HG03103 (cell line): ENCODE results near the gene PPARGC1A.

Source experiments
- ATAC-seq: cut with Tn5 transposase; IDR thresholded peaks from one replicate; pipeline ENCODE4 v1.9.1; 2021; ENCODE audit warnings: low read depth; ENCODE audit not compliant: unreplicated experiment

Gene PPARGC1A

GRCh38 chr4:23889814-23890341 is at the start of gene PPARGC1A:
Gene PPARGC1A, minus strand, starts transcription at chr4:23890047. Its CDS starts 90 bp downstream, at chr4:23889957.
- ATAC-seq, result no peak

GRCh38 chr4:23938796-23939195 is 48.9 kb upstream of the PPARGC1A start:
- ATAC-seq, result no peak

- ATAC-seq, result no peak
Observed at GRCh38 chr4:23937173-23937572, 47.3 kb upstream of the PPARGC1A start.

GRCh38 chr4:23934915-23935314 is 45.1 kb upstream of the PPARGC1A start:
- no peak for ATAC-seq

DNA sequence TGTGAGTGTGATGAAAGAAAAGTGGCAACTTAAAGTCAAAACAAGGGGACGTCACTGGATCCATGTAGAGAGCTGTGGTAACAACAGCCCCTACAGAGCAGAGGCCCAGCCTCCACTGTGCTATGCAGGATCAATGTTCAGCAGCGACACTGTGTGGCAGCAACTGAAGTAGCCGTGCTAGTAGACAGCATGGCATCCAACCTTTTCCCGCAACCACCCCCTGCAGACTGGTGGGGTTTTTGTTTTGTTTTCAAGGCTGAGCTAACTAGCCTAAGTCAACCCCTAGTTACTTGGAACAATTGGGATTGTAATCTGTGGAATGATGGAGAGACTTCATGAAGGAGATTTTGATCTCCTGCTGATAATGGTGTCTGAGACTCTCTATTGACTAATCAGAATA is 44.4 kb upstream of the PPARGC1A start:
- ATAC-seq, result no peak

DNA sequence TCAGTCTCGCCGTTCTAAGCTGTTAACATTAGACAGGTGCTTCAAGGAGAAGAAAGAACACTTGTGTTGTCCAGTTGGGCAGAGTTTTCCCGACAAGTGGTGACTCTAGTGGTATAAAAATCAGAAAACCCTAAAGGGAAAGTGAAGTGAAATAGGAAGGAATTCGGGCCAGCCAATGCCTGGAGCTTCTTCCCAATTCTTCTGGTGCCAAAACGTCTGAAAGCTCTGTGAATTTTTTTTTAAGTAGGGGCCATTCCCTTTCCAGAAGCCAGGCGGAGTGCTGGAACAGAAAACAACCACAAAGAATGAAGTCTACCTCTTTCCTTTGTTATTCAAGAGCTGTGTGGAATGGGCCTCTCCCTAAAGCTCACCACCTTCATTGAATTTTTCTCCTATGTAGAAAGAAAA is 43.1 kb upstream of the PPARGC1A start:
- no peak for ATAC-seq

DNA sequence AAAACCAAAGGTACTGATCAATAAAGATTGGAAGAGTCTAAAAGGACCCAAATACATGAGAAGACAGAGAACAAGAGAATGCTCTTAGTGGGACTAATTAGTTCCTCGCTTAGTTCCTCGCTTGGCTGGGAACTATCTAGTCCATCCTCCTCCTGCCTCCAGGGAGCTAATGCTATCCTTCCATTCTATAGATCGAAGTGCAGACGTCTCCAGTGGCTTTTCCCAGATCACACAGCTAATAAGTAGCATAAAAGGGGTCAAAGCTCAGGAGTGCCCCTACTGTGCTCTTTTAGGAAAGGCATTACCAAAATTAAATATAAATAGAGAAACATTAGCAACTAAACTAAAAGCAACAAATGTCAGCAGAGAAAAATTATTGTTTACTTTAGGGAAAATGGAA is 42.3 kb upstream of the PPARGC1A start:
- no peak for ATAC-seq

DNA sequence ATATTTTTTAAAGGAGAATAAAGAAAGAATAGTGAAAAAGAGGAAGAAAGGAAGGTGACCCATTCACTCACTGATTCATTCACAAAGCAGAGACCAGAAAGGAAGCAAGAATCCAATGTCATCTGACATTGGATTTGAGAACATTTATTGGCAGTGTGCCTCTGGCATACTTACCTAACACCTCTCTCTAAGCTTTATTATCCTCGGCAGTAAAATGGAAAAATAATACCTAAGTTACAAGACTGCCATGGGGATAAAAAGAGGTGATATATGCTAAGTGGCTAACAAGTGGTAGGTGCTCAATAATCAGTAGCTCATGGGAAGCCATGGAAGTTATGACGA is 41.6 kb upstream of the PPARGC1A start:
- ATAC-seq, result no peak

DNA sequence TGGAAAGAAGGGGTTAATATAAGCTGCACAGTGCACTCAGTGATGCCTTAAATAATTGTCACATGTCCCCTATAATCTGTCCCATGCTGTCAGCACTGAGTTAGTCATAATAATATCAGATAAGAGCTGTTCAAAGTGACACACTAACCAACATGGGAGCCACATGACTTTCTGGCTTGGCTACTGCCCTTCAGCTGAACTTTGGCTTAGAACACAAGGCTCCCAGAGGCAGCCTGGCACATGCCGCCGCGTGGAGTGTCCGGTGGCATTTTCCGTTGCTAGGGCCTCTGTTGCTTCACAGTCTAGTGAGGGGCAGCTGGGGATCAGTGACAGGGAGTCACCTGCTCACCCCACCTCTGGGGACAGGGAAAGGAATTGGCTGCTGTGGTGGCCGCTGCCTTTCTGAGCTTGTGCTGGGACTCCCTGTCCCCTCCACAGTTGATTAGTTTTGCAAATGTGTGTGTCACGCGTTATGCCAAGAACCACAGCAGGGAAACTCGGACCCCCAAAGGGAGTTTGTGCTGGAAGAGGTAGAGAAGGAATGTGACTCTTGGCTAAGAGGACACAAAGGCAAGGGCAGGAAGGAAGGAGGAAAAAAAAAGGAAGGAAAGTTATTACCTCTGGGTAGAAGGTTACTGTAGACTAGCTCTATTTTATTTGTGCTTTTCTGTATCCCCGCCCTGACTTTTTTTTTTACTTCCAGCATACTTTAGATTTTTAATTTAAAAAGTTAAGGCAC is 41.1 kb upstream of the PPARGC1A start:
- no peak for ATAC-seq

DNA sequence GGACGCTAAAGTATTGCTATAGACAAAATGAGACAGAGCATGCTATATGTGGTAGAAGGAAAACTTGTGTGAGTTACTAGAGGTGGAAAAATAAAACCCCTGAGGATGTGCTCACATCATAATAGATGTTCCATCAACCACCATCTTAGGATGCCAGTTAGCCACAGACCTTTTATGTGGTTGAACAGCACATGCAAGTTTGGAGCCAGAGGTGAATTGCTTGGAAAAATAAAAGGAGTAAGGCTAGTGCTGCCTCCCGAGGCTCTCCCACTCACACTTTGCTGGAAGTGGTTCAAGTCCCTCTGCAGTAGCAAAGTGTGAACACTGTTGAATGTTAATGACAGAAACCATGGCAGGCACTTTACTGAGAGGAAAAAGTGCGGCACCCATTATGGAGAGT is 39.4 kb upstream of the PPARGC1A start:
- no peak for ATAC-seq

DNA sequence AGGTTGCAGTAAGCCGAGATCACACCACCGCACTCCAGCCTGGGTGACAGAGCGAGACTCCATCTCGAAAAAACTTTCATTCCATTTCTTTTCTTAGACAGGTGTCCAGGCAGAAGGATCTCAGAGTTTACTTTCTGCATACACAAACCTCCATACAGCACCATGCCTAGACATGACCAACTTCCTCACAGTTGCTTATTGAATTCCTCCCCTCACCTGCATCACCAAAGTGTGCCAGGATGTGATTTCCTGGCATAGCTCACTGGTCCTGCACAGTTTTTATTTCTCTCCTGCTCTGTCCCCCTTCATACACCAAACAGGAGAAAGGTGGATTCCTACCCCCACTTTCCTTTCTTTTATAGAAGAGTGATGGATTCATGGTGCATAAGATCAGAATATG is 34.7 kb upstream of the PPARGC1A start:
- ATAC-seq, result no peak

DNA sequence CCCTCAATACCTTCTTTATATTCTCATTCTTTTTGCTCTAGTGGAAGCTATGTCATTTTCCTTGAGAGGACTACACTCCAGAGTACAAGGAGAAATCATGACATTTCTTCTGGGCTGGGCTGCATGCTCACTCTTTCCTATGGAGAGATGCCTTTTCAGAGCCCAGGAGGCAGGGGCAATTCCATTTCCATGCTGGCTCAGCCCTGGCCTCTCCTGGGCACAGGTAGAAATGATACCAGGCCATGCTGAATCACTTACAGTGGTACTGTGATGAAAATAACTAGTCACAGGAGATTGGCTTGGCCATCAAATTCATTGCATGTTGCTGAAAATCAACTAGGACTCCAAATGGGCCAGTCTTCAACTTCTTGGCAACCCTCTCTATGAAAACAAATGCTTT is 34.0 kb upstream of the PPARGC1A start:
- ATAC-seq, result no peak

GRCh38 chr4:23923141-23923540 is 33.3 kb upstream of the PPARGC1A start:
- no peak for ATAC-seq

- no peak for ATAC-seq
Observed at GRCh38 chr4:23922541-23923111, 32.8 kb upstream of the PPARGC1A start.

- no peak for ATAC-seq
Observed at GRCh38 chr4:23922013-23922412, 32.2 kb upstream of the PPARGC1A start.

GRCh38 chr4:23921447-23921845 is 31.6 kb upstream of the PPARGC1A start:
- ATAC-seq, result no peak

DNA sequence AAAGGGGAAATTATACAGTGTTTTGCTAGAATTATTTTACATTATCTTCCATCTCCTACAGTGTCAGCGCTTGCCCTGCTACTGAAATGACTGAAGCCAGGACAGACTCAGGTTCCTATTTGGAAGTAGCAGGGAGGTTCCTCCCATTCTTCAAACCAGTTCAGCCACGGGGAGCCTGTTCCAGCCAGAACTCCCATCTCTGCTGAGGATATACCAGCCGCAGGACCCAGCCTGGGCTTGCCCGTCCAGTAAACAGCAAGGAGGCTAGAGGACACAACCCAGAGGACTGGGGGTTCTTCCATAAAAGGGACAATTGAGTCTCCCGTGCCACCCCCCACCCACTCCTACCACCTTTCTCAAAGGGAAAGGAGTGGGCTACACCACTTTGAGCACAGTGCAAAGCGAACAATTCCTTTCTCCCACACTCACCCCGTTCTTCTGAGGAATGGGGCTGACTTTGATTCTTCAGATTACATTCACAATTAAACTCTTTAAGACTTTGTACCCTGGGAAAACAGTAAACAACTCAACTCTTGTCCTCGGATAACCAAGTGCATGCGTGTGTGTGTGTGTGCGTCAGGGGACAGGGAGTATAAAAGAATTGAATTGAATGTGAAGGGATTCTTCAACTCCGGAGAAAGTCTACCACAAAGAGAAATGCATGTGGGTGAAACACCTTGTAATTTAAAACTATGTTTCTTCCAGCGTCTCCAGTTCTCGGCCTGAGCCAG is 31.0 kb upstream of the PPARGC1A start:
- no peak for ATAC-seq

GRCh38 chr4:23920296-23920695 is 30.4 kb upstream of the PPARGC1A start:
- no peak for ATAC-seq

GRCh38 chr4:23916282-23916681 is 26.4 kb upstream of the PPARGC1A start:
- no peak for ATAC-seq

DNA sequence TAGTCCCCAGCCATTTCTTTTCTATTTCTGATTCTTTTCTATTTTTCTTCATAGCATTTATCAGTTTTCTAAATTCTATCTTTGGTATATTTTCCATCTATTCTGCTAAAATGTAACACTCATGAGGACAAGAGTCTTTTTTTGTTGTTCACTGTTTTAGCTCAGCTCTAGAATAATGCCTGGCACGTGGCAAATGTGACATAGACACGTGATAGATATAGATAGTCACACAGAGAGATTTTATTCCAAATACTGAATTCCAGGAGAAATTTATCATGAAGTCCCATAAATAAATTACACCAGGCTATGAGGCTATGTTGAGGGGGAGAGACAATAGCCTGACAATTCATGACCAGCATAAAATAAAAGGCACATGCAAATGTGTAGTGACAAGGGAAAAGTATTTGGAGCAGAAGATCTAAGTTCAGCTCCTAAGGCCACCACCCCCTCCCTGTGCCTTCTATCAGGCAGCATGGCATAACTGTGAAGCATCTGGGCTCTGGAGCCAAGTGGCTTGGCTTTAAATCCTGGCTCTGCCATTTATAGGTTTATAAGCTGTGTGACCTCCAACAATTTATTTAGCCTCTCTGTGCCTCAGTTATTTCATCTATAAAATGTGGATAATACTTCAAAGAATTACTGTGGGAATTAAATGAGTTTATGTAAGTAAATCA is 25.7 kb upstream of the PPARGC1A start:
- no peak for ATAC-seq
